Activated T-cell treated with anti-CD3 and anti-CD28 coated beads, Interleukin-2, amount 50 U/mL, for 72 hours (primary cell): ENCODE results near the gene TLCD5. TPM values are rescaled to one million over a fixed set of nuclear protein-coding genes. Genes with fewer than 3 reads are reported as not detected.

Experiments
- ATAC-seq, 2 donors: fragments of 150-1000 bp; cut with Tn5 transposase; replicated peaks in 1 of 2; 2 replicates each; pipeline ENCODE4 v1.10.0; 2021; ENCODE audit warnings: moderate library complexity in 2 of 2, mild to moderate bottlenecking in 1 of 2
- DNase-seq, 2 donors: peaks; one replicate each; pipeline ENCODE4 v3.0.0; 2021 to 2022; ENCODE audit warnings: mixed read lengths in 1 of 2
- H3K27ac Mint-ChIP-seq: one replicate; pipeline ENCODE4 v1.8.0; 2022; ENCODE audit warnings: mild to moderate bottlenecking, moderate library complexity, mixed read lengths
- H3K27me3 Mint-ChIP-seq: one replicate; pipeline ENCODE4 v1.8.0; 2022; ENCODE audit warnings: low read depth, mixed read lengths
- H3K36me3 Mint-ChIP-seq, 2 donors: one replicate each; pipeline ENCODE4 v1.8.0; 2022; ENCODE audit warnings: mixed read lengths in 2 of 2, mild to moderate bottlenecking in 1 of 2; ENCODE audit not compliant: insufficient read depth in 2 of 2
- H3K4me1 Mint-ChIP-seq: one replicate; pipeline ENCODE4 v1.8.0; 2022; ENCODE audit warnings: low read depth, mixed read lengths
- H3K4me3 Mint-ChIP-seq, 2 donors: one replicate each; pipeline ENCODE4 v1.8.0; 2022; ENCODE audit warnings: mild to moderate bottlenecking in 2 of 2, mixed read lengths in 2 of 2, moderate library complexity in 2 of 2
- H3K9me3 Mint-ChIP-seq, 2 donors: one replicate each; pipeline ENCODE4 v1.8.0; 2022; ENCODE audit warnings: mixed read lengths in 2 of 2
- total RNA-seq, 2 donors: library from RNA; stranded (reverse); gene quantifications; one replicate each; pipeline ENCODE4 v1.2.3, GENCODE V29; 2022

TLCD5 gene
- total RNA-seq, 2 donors from 2014 or later, result 2.0 to 2.8 TPM

DNA sequence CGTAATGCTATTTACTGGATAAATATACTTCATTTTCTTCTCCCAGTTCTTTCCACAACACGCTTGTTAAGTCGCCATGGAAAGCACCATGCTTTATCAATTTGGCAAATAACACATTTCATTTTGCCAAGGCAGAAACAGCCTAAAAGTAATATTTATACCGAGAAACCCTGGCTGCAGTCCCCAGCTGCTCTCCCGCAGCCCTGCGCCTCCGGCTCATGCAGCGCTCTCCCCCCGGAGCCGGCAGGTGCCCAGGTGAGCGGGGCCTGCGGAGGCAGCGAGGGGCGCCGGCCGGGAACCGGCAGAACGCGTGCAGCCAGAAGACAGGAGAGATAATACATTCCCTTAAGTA, 10.4 kb downstream of the TLCD5 start:
- Mint-ChIP-seq H3K4me3 (peak overlapping the region; percentile 81 to 82), H3K27me3 (peaks cover 52% of the 10 kb centered on the region), H3K9me3 (no peaks in the 10 kb centered on the region), H3K4me1 (peaks cover 34% of the 10 kb centered on the region), H3K27ac (no peak overlapping the region), H3K36me3 (peaks cover 0 to 2% of the 10 kb centered on the region in 2 donors)
- ATAC-seq (peak; percentile 32 to 42), DNase-seq (no peak)

DNA sequence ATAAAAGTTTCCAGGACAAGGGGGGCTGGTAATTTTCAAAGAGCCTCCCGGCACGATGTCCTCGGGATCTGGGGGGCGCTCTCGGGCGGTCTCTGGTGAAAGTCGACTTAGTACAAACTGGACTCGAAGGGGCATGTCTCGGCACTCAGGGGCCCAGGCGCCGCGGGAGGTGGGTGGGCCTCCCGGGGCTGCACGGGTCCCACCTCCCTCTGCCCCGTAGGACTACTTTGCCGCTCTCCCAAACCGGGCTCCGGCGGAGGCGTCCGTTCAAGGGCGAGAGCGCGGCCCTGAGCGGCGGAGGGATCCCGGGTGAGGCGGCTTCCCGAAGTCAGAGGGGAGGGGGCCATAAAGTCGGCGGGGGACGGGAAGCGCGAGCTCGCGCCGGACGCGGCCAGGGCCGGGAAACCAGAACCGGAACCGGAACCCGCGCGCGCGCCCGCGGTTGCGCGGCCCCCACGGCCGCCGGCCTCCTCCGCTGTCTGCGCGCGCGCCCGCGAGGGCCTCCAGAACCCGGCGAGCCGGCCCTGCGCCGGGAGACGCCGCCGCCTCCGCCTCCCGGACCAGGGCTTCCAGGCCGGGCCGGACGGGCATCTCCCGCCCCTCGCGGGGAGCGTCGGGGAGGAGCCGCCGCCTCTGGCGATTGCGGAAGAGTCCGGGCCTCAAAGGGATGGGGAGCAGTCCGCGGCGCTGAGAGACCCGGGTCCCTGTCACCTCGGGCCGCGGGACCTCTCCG, 11.0 kb downstream of the TLCD5 start, which contains the start of gene ARHGEF12:
ARHGEF12 (plus strand) TSS at position 506 of the 733 bp plus-strand sequence. CDS start 831 bp downstream, outside the sequence.
- Mint-ChIP-seq H3K4me1 (peaks cover 37% of the 10 kb centered on the region), H3K27ac (peak within 1 kb of the TSS; percentile 86), H3K9me3 (no peaks in the 10 kb centered on the region), H3K4me3 (peak within 1 kb of the TSS; percentile 86 to 96), H3K27me3 (peaks cover 50% of the 10 kb centered on the region), H3K36me3 (peaks cover 0 to 2% of the 10 kb centered on the region in 2 donors)
- peak; percentile 82 to 89 for DNase-seq
- peak; percentile 76 to 77 for ATAC-seq

DNA sequence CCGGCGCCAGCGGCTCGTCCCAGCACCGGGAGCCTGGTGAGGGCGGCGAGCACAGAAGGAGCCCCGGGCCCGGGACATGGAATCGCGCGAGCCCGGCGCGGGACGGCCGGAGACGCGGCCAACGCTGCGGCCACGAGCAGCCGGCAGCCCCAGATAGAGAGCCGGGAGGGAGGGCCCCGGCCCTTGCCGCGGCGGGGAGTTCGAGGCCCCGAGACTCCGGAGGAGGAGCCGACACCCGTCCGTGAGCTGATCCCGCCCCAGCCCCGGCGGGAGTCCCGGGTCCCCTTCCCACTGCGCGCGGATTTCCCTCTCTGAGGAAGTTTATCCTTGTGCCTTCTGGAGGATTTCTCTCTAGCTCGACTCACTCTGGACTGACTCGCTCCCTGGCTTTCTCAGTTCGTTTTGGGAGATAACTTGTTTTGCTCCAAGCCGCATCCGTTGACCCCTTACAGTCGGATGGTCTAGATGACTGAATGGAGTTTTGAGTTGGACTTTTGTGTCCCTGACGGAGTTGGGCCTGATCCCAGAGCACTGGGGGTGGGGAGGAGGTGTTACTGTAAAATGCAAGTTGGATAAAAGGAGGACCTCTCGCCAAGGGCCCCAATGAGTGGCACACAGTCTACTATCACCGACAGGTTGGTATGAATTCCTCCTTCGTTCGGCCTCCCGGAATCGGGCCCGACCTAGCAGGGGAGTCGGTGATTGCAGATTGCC, 11.7 kb downstream of the TLCD5 start:
- Mint-ChIP-seq H3K36me3 (peaks cover 0 to 2% of the 10 kb centered on the region in 2 donors), H3K4me1 (peaks cover 37% of the 10 kb centered on the region), H3K27ac (peak overlapping the region; percentile 86), H3K4me3 (peak overlapping the region; percentile 86 to 96), H3K9me3 (no peaks in the 10 kb centered on the region), H3K27me3 (peaks cover 50% of the 10 kb centered on the region)
- DNase-seq (peak; percentile 43 to 60), ATAC-seq (peak; percentile 49 to 53)

DNA sequence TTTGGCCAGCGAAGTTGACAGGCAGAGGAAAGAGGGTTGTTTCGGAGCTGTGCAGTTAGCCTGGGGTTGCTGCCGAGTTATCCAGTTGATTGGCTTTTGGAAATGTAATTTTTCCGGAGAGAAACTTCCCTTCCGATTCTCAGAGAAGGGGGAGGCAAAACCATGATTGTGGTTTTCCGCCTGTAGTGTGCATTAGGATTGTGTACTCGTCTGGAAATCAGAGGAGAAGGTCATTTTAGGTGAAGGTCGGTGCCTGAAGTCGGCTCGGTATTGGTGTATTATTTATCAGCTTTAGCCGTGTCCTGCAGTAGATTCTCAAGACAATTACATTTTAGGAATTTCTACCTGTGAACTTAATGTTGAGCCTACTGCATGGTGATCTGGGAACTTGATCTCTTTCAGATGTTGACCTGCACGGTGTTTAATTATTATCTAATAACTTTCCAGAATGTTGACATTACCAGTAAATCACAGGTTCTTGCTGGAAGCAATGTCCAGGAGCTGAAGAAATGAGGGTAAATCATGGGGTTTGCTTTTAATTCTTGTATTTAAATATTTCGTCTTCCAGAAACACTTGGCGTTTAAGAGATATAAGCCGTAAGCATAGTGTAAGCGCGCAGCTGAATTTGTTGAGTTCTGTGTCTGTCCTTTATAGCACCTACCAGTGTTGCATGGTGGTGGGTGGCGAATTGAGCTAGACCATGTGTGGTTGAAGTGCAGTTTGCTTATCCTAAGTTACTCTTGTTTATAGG, 12.4 kb downstream of the TLCD5 start:
- Mint-ChIP-seq H3K4me3 (peak overlapping the region; percentile 86 to 96), H3K9me3 (peaks cover 0 to 2% of the 10 kb centered on the region in 2 donors), H3K4me1 (peaks cover 37% of the 10 kb centered on the region), H3K27ac (peak overlapping the region; percentile 86), H3K36me3 (peaks cover 2 to 3% of the 10 kb centered on the region in 2 donors), H3K27me3 (peaks cover 53% of the 10 kb centered on the region)
- DNase-seq (peak in 1 of 2 donors; percentile 8), ATAC-seq (no peak)

DNA sequence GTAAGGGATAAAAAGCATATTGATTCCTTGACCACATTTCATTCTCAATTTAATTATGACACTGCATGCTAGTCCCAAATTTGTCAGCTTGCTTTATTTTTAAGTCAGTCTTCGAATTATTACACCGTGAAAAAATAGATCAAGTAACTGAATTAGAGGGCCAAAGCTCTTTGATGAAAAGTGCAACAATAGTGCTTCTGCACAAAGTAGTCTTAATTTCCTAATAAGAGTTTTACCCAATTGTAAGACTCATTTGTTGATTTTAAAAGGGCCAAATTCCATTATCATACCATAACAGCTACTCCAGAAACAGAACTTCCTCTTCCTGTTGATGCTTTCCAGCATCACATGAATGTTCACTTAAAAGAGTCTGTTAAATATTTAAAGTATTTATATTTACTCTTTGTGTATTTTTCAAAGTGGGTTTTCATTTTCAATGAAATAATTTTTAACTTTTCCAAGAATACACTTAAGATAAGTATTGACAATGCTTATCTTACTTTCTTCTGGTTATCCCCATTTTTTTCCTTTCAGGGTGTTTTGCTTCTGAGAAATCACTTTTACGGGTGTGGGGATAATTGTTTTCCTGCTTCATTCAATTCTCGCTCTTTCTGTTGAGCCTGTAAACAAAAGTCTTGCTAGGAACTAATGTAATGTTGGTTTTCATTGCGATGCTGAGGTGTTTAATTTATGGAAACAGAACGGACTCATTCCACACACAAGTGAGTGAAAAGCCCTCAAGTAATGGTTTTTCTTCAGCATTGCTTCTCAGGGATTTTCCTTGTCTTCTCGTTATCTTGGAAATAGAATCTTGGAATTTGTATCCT, 13.2 kb downstream of the TLCD5 start:
- Mint-ChIP-seq H3K9me3 (peaks cover 0 to 2% of the 10 kb centered on the region in 2 donors), H3K4me1 (peaks cover 37% of the 10 kb centered on the region), H3K27me3 (peaks cover 54% of the 10 kb centered on the region), H3K27ac (peak overlapping the region; percentile 11), H3K4me3 (peak overlapping the region; percentile 86 to 96), H3K36me3 (peaks cover 2 to 3% of the 10 kb centered on the region in 2 donors)
- no peak for ATAC-seq
- no peak for DNase-seq

DNA sequence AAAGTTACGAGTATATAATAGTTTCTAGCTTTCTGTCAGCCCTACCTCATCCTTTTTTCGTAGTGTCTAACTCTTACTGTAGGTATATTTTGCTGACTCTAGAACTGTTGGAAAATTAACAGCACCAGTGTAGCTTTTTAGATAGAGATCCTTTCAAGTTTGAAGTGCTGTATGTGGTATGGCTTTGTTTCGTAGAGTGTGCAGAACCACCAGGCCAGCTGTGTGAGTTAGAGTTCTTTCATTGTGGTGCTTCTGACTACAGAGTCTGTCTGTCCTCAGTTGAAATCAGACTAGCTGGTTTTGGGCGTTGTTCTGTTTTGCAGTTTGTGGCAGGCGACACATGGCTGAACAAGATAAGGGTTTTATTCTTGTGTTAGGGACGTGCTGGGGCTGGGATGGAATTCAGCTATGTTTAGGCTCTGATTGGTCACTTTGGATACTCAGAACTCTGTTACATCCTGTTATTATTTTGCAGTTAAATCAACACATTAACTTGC, 14.3 kb downstream of the TLCD5 start:
- Mint-ChIP-seq H3K4me1 (peaks cover 46% of the 10 kb centered on the region), H3K9me3 (peaks cover 0 to 2% of the 10 kb centered on the region in 2 donors), H3K27me3 (peaks cover 54% of the 10 kb centered on the region), H3K4me3 (peak overlapping the region in 1 of 2 donors; percentile 18), H3K27ac (no peak overlapping the region), H3K36me3 (peaks cover 3 to 5% of the 10 kb centered on the region in 2 donors)
- DNase-seq, result no peak
- no peak for ATAC-seq

DNA sequence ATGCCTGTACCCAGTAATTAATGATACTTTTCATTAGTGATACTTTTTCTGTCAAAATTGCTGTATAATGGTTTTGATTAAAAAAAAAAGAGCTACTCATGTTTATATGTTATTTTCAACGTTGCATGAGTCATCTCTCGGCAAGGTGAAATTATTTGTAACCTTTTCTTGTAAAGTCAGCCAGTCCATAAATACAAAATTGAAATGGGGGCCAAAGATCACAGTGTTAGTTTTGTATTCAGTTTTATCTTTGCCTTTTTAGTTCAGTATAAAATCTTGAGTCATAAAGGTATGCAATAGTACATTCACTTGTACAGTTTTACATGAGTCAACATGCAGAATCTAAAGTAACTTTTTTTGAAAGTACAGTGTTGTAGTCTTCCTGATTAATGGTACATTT, 15.4 kb downstream of the TLCD5 start:
- Mint-ChIP-seq H3K27ac (no peak overlapping the region), H3K4me1 (peaks cover 48% of the 10 kb centered on the region)

DNA sequence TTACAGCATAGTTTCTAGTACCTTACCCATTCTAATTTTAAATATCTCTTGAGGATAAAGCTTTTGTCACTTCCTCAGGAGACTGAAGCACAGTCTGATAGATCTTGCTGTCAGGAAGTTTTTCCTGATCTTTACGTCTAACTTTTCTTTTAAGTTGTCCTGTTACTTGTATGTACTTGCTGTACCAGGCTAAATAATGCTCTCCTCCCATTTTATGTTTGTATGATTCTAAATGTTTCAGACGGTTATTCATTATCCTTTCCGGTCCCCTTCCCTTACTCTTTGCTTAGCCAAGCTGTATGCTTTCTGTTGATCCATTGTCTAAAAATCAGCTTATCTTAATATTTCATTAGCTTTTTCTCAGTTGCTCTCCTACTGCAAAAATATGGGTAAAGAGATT, 17.1 kb downstream of the TLCD5 start:
- Mint-ChIP-seq H3K4me1 (peaks cover 49% of the 10 kb centered on the region), H3K4me3 (no peak overlapping the region), H3K27me3 (peaks cover 65% of the 10 kb centered on the region)

More for the DNA sequence above, 15.4 kb downstream of the TLCD5 start:
- peaks cover 3 to 5% of the 10 kb centered on the region in 2 donors for H3K36me3 Mint-ChIP-seq
- ATAC-seq (no peak), DNase-seq (no peak)
- peaks cover 0 to 2% of the 10 kb centered on the region in 2 donors for H3K9me3 Mint-ChIP-seq
- H3K27me3 Mint-ChIP-seq, result peaks cover 55% of the 10 kb centered on the region
- H3K4me3 Mint-ChIP-seq, result no peak overlapping the region

DNA sequence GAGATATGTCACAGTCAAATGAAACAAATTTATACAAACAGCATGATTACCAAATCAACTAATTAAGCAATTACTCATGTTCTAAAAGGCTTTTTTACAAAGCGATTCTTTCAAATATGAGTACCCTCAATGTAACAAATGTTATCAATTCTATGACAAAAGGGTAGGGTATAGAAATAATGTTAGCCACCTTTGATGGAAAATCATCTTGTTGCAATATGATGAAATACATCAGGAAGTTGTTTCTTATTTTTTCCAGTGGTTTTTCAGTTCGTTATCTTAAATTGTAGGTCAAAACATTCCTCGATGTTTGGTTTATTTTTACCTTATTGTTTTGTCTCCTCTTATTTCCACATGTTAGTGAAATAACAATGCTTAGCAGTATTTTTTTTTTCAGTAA, 17.6 kb downstream of the TLCD5 start:
- Mint-ChIP-seq H3K36me3 (peaks cover 3% of the 10 kb centered on the region in 2 donors), H3K27ac (no peak overlapping the region), H3K4me3 (no peak overlapping the region), H3K4me1 (peaks cover 44% of the 10 kb centered on the region), H3K27me3 (peaks cover 65% of the 10 kb centered on the region), H3K9me3 (peaks cover 0 to 2% of the 10 kb centered on the region in 2 donors)
- DNase-seq (no peak), ATAC-seq (no peak)

More for the DNA sequence above, 17.1 kb downstream of the TLCD5 start:
- Mint-ChIP-seq H3K27ac (no peak overlapping the region), H3K9me3 (peaks cover 0 to 2% of the 10 kb centered on the region in 2 donors), H3K36me3 (peaks cover 3% of the 10 kb centered on the region in 2 donors)
- ATAC-seq, result no peak
- DNase-seq, result no peak

DNA sequence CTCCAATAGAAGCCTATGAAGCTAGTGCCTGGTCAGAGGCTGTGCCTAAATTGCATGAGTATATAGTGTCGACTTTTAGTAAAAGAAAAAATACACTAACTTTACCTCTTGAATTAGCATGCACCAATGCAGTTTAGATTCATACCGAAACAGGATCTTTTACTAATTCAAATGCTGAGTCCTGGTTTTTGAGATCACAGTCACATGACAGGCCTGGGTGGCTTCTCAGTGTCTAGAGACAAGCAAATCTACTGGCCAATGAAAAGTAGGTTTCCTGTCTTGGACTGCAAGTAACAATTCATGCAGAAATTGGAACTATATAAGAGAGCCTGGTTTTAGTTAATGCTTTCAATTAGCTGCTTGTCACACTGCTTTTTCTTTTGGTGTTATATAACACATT, 18.3 kb downstream of the TLCD5 start:
- Mint-ChIP-seq H3K9me3 (peaks cover 0 to 2% of the 10 kb centered on the region in 2 donors), H3K4me1 (peaks cover 39% of the 10 kb centered on the region), H3K36me3 (peaks cover 3% of the 10 kb centered on the region in 2 donors), H3K27me3 (peaks cover 62% of the 10 kb centered on the region), H3K27ac (no peak overlapping the region), H3K4me3 (no peak overlapping the region)
- ATAC-seq, result peak in 1 of 2 donors; percentile 37
- no peak for DNase-seq

DNA sequence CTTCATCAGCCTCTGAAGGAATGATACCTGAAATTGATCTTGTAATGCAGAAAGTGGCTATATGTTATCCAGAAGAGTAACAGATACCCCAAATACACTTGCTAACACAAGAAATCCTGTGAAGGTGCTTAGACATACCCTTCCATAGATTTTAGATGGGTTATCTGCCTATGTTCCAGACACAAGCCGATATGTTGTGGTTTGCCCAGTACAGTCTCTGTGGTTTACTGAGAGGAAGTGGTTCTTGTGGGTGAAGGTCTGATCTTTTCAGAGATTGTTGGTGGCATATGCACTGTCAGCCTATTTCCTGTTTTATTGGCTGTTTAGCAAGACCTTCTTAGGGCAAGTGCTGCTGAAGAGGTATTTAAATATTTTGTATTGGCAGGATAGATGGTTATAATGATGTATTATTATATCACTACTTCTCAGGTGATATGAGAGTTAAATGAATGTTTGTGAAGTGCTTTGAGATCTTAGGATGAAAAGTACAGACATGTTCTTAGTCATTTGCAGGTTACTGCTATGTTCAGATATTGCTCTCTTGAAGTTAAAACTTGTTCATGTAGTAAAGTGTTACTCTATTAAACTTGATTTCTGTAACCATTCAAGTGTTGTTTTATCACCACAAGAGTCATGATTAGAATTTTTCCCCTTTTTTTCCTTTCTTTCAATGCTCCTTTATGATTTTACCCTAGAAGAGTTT, 19.4 kb downstream of the TLCD5 start:
- Mint-ChIP-seq H3K4me3 (peak overlapping the region; percentile 60 to 69), H3K4me1 (peaks cover 36% of the 10 kb centered on the region), H3K27me3 (peaks cover 62% of the 10 kb centered on the region), H3K9me3 (peaks cover 0 to 2% of the 10 kb centered on the region in 2 donors), H3K27ac (peak overlapping the region; percentile 56), H3K36me3 (peaks cover 3% of the 10 kb centered on the region in 2 donors)
- ATAC-seq (peak; percentile 84), DNase-seq (peak; percentile 50 to 59)
